GM12878 (cell line): Measurements from ENCODE around the gene C14orf119.

Experiments
- GABPA ChIP-seq: IDR thresholded peaks from 2 replicates; pipeline ENCODE4 v1.6.1; 2014; ENCODE audit warnings: antibody characterized with exemption, low read depth, mild to moderate bottlenecking, inconsistent platforms
- POLR2A ChIP-seq: IDR thresholded peaks from 2 replicates; pipeline ENCODE4 v1.6.1; 2011; ENCODE audit warnings: low read depth, mild to moderate bottlenecking, low read length
- POLR2AphosphoS2 ChIP-seq: IDR thresholded peaks from 2 replicates; pipeline ENCODE4 v1.6.1; 2011; ENCODE audit warnings: low read depth, mild to moderate bottlenecking, low read length, improper control_type of control experiment, moderate library complexity
- ZBED1 ChIP-seq: IDR thresholded peaks from 2 replicates; pipeline ENCODE4 v1.6.1; 2016; ENCODE audit warnings: borderline replicate concordance

DNA sequence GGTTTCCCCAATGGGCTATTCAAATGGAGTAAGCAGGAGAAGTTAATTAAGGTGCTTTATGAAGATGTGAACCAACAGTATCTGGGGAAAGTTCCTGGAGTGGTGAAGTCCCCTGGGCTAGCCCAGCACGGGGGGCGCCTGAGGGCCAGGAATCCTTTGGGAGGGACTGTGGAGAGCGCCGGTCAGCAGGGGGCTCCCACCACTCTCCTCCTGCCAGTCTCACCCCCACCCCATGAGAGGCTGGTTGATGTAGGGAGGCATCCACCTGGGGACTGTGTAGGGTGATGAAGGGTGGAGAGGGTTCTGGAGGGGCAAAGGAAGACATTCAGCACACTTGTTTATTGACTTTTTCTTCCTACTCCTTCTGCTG, 19.3 kb downstream of the C14orf119 start:
- TF ChIP-seq ZBED1, result no peak
- TF ChIP-seq POLR2AphosphoS2, result no peak
- TF ChIP-seq POLR2A, result no peak
- TF ChIP-seq GABPA, result no peak
